K562 (cell line): ENCODE results near the gene MORC4. TPM values are rescaled to one million over a fixed set of nuclear protein-coding genes. Genes with fewer than 3 reads are reported as not detected.

ENCODE experiments used
- ATAC-seq: fragments of 200-7000 bp; cut with Tn5 transposase; 3 replicates; pipeline ENCODE4 v1.9.1; 2020; ENCODE audit warnings: moderate library complexity
- BruUV-seq: library from RNA; stranded (reverse); fragments of 400-500 nt; replicated peaks from 2 replicates; lab custom pipeline; 2021; lab: Mats Ljungman, UMichigan
- CTCF ChIA-PET: fragments of 300-600 bp; formaldehyde crosslinking; extraction: SDS; loops from one replicate; lab custom pipeline; 2021; ENCODE audit warnings: low intra/inter-chr PET ratio; lab: Yijun Ruan, JAX
- POLR2A ChIA-PET: fragments of 300-600, 350-650 bp; sonication (Branson Sonifier 250); formaldehyde crosslinking; extraction: SDS; loops from one replicate; lab custom pipeline; 2021; ENCODE audit warnings: antibody characterized with exemption, inconsistent platforms; lab: Yijun Ruan, JAX
- DNase-seq, 4 experiments: peaks; one replicate each; pipeline versions ENCODE4 v3.0.0 to v3.0.0-alpha.2; 2011 to 2018; ENCODE audit warnings: low spot score in 3 of 4, mixed read lengths in 3 of 4; ENCODE audit errors: extremely low read depth in 1 of 4
- FAIRE-seq: peaks from 2 replicates; lab custom pipeline; 2011; peaks lifted over from hg19 to GRCh38; lab: Jason Lieb, UNC
- H2AFZ ChIP-seq: 2 replicates; pipeline ENCODE4 v1.6.0; 2011; ENCODE audit warnings: low read depth, low read length, control low read depth, inconsistent platforms
- H3K27ac ChIP-seq: fragments of 200-600 bp; 3 replicates; pipeline ENCODE4 v1.8.0; 2011; ENCODE audit warnings: low read depth, mild to moderate bottlenecking, control low read depth, inconsistent platforms, low read length, moderate library complexity, mixed read lengths; ENCODE audit errors: extremely low read depth
- H3K27me3 ChIP-seq, 2 experiments: fragments of 300-600 bp in 1 of 2; 2 replicates in 1 of 2; 3 replicates in 1 of 2; pipeline versions ENCODE4 v1.6.0 to v1.8.0; 2011; ENCODE audit warnings: inconsistent platforms in 2 of 2, low read length in 2 of 2, mild to moderate bottlenecking in 1 of 2, mixed read lengths in 1 of 2, moderate library complexity in 1 of 2; ENCODE audit not compliant: control insufficient read depth in 2 of 2, insufficient read depth in 2 of 2
- H3K36me3 ChIP-seq: fragments of 300-600 bp; 3 replicates; pipeline ENCODE4 v1.8.0; 2011; ENCODE audit warnings: mild to moderate bottlenecking, low read length, inconsistent platforms; ENCODE audit not compliant: control insufficient read depth, insufficient read depth
- H3K4me1 ChIP-seq, 2 experiments: fragments of 200-600 bp in 1 of 2; replicated peaks in 1 of 2; 2 replicates in 1 of 2; 3 replicates in 1 of 2; pipeline versions ENCODE4 v1.5.1 to v1.8.0; 2011; ENCODE audit warnings: inconsistent platforms in 2 of 2, low read length in 2 of 2, mild to moderate bottlenecking in 1 of 2, mixed read lengths in 1 of 2, moderate library complexity in 1 of 2; ENCODE audit not compliant: control insufficient read depth in 2 of 2, insufficient read depth in 2 of 2
- H3K4me2 ChIP-seq: 2 replicates; pipeline ENCODE4 v1.6.1; 2011; ENCODE audit warnings: low read length, control low read depth, inconsistent platforms, mixed read lengths; ENCODE audit not compliant: insufficient read depth
- H3K4me3 ChIP-seq: fragments of 200-600 bp; sonication (generic), shearing (Covaris generic); 2 replicates; pipeline ENCODE4 v1.5.1; 2016; ENCODE audit warnings: control low read depth, inconsistent platforms
- H3K79me2 ChIP-seq: fragments of 200-600 bp; 3 replicates; pipeline ENCODE4 v1.8.0; 2011; ENCODE audit warnings: low read length, inconsistent platforms; ENCODE audit not compliant: control insufficient read depth, insufficient read depth
- H3K9ac ChIP-seq, 2 experiments: 2 replicates each; pipeline versions ENCODE4 v1.6.0 to v1.6.1; 2011; ENCODE audit warnings: low read depth in 2 of 2, low read length in 2 of 2, control low read depth in 1 of 2, inconsistent platforms in 1 of 2, mild to moderate bottlenecking in 1 of 2, mixed read lengths in 1 of 2; ENCODE audit not compliant: insufficient read depth in 1 of 2
- H3K9me1 ChIP-seq: one replicate; pipeline ENCODE4 v1.6.0; 2011; ENCODE audit warnings: inconsistent platforms, mild to moderate bottlenecking, low read length, moderate library complexity; ENCODE audit not compliant: control insufficient read depth, insufficient read depth
- H3K9me3 ChIP-seq: replicated peaks from 2 replicates; pipeline ENCODE4 v1.5.1; 2011; ENCODE audit warnings: low read depth, low read length, inconsistent platforms; ENCODE audit not compliant: control insufficient read depth, insufficient read depth
- H4K20me1 ChIP-seq: replicated peaks from 2 replicates; pipeline ENCODE4 v1.6.1; 2011; ENCODE audit warnings: low read length, inconsistent platforms, mixed read lengths; ENCODE audit not compliant: control insufficient read depth, insufficient read depth
- BRD9 ChIP-seq: fragments of 450-650 bp; IDR thresholded peaks from 2 replicates; pipeline ENCODE4 v1.6.1; 2018; ENCODE audit warnings: low read depth; ENCODE audit not compliant: partially characterized antibody
- DPF2 ChIP-seq: fragments of 450-650 bp; IDR thresholded peaks from 2 replicates; pipeline ENCODE4 v1.6.1; 2016
- HMGXB4 ChIP-seq: sonication (generic); formaldehyde crosslinking; IDR thresholded peaks from 2 replicates; pipeline ENCODE4 v1.8.1; 2023; ENCODE audit warnings: mild to moderate bottlenecking, missing genetic modification reagents
- LEF1 ChIP-seq: fragments of 450-650 bp; IDR thresholded peaks from 2 replicates; pipeline ENCODE4 v1.6.1; 2016; ENCODE audit warnings: mild to moderate bottlenecking
- NCOA4 ChIP-seq: fragments of 450-650 bp; IDR thresholded peaks from 2 replicates; pipeline ENCODE4 v1.6.1; 2018; ENCODE audit warnings: mild to moderate bottlenecking; ENCODE audit not compliant: partially characterized antibody
- PATZ1 ChIP-seq: fragments of 250-450 bp; sonication (Bioruptor Pico); IDR thresholded peaks from 2 replicates; pipeline ENCODE4 v1.5.0; 2020; ENCODE audit warnings: mild to moderate bottlenecking, borderline replicate concordance
- RAD51 ChIP-seq: fragments of 450-650 bp; IDR thresholded peaks from 2 replicates; pipeline ENCODE4 v1.7.1; 2016; ENCODE audit warnings: low read depth, mild to moderate bottlenecking, borderline replicate concordance
- RBM25 ChIP-seq: fragments of 200-400 bp; formaldehyde crosslinking; IDR thresholded peaks from 2 replicates; pipeline ENCODE4 v1.6.1; 2018; ENCODE audit warnings: low read length, low read depth, moderate library complexity; ENCODE audit not compliant: severe bottlenecking
- RFX5 ChIP-seq: IDR thresholded peaks from 2 replicates; pipeline ENCODE4 v1.6.1; 2011; ENCODE audit warnings: low read depth, mild to moderate bottlenecking, improper control_type of control experiment, low read length
- SAFB ChIP-seq: fragments of 200-400 bp; formaldehyde crosslinking; IDR thresholded peaks from 2 replicates; pipeline ENCODE4 v1.6.1; 2017; ENCODE audit warnings: low read depth, low read length, borderline replicate concordance
- SREBF2 ChIP-seq: sonication (generic); formaldehyde crosslinking; IDR thresholded peaks from 2 replicates; pipeline ENCODE4 v1.4.0; 2020; ENCODE audit warnings: mild to moderate bottlenecking, missing genetic modification reagents
- TAL1 ChIP-seq: fragments of 450-650 bp; IDR thresholded peaks from 2 replicates; pipeline ENCODE4 v1.6.1; 2016; ENCODE audit warnings: mild to moderate bottlenecking
- THAP12 ChIP-seq: fragments of 250-450 bp; sonication (Bioruptor Pico); IDR thresholded peaks from 2 replicates; pipeline ENCODE4 v1.9.0; 2021; ENCODE audit warnings: mild to moderate bottlenecking, inconsistent platforms
- ZFP91 ChIP-seq: sonication (generic); formaldehyde crosslinking; IDR thresholded peaks from 2 replicates; pipeline ENCODE4 v1.8.0; 2022; ENCODE audit warnings: mild to moderate bottlenecking, missing genetic modification reagents
- ZKSCAN1 ChIP-seq: fragments of 150-350 bp; IDR thresholded peaks from 2 replicates; pipeline ENCODE4 v1.6.1; 2016; ENCODE audit warnings: low read depth, low read length
- ZNF224 ChIP-seq: sonication (generic); formaldehyde crosslinking; IDR thresholded peaks from 2 replicates; pipeline ENCODE4 v1.8.0; 2022; ENCODE audit warnings: mild to moderate bottlenecking, missing genetic modification reagents
- ZNF644 ChIP-seq: fragments of 200-800 bp; sonication (Bioruptor generic); IDR thresholded peaks from 2 replicates; pipeline ENCODE4 v1.6.1; 2016; ENCODE audit warnings: low read depth, missing genetic modification characterization, missing compliant biosample characterization
- WGBS: fragments of 100-300 bp; shearing (Covaris generic); methylation state at CpG from one replicate; pipeline ENCODE4 v1.1.6; 2016; ENCODE audit warnings: low coverage, mixed read lengths; ENCODE audit not compliant: insufficient coverage; ENCODE audit errors: missing lambda C conversion rate; 5-methylcytosine and 5-hydroxymethylcytosine counted together
- in situ Hi-C: fragments of 300-500 bp; cut with MboI; formaldehyde crosslinking; loops from 4 replicates; pipeline ENCODE4 v1.15.0; 2018; ENCODE audit warnings: inconsistent platforms, mixed read lengths
- intact Hi-C: fragments of 100-400 bp; cut with micrococcal nuclease; formaldehyde crosslinking; loops from 2 replicates; pipeline ENCODE4 v1.14.2; 2022
- polyA plus RNA-seq, 8 experiments: library from polyadenylated mRNA; depleted of rRNA in 4 of 8; stranded (reverse) in 5 of 8; unstranded in 3 of 8; fragments of >200 nt; fragmentation: Nextera tagmentation in 2 of 8; fragmentation: Illumina TruSeq in 1 of 8; extraction: Ambion mirVana in 2 of 8; extraction: Trizol in 1 of 8; gene quantifications; 2 replicates each; pipeline versions ENCODE4 v1.2.1 to v1.2.3, GENCODE V29; 2011 to 2014; ENCODE audit warnings: inconsistent platforms in 1 of 8, missing spikeins in 1 of 8
- total RNA-seq, 7 experiments: library from RNA; depleted of rRNA in 6 of 7; stranded (reverse); fragments of >200 nt in 6 of 7; fragmentation: Illumina TruSeq in 2 of 7; extraction: Trizol in 2 of 7; gene quantifications; 2 replicates each; pipeline versions ENCODE4 v1.2.1 to v1.2.3, GENCODE V29; 2011 to 2021; ENCODE audit warnings: low replicate concordance in 1 of 7

MORC4 gene
- total and polyA plus RNA-seq, 9 of the 15 experiments (the other 6 are each of a cell fraction or from before 2014, with no cell fraction given) = 0.04 to 0.53 (median 0.18) TPM

- Histone ChIP-seq H3K27ac (no peak overlapping the region), H3K4me2 (no peak overlapping the region), H3K4me1 (no peaks in the 10 kb centered on the region), H3K9ac (no peak overlapping the region), H3K9me1 (no peaks in the 10 kb centered on the region), H3K36me3 (no peaks in the 10 kb centered on the region), H3K4me3 (no peak overlapping the region), H2AFZ (no peak overlapping the region), H3K79me2 (no peaks in the 10 kb centered on the region), H4K20me1 (no peaks in the 10 kb centered on the region), H3K27me3 (no peaks in the 10 kb centered on the region), H3K9me3 (no peaks in the 10 kb centered on the region)
- DNase-seq (no peak), ATAC-seq (no peak), FAIRE-seq (no peak)
- no TSS peak for BruUV-seq
- ChIA-PET CTCF (no interaction called here), POLR2A (no interaction called here)
- in situ Hi-C loops (no loop called here), intact Hi-C loops (no loop called here)
- 0% methylated on average over 1 of the region's 1 CpG for WGBS
- TF ChIP-seq NCOA4 (no peak), SREBF2 (no peak), ZNF644 (tag) (no peak), LEF1 (no peak), PATZ1 (CRISPR knock-in tag) (no peak), ZKSCAN1 (no peak), BRD9 (no peak), ZFP91 (CRISPR knock-in tag) (no peak), THAP12 (CRISPR knock-in tag) (no peak), HMGXB4 (no peak), DPF2 (no peak), SAFB (no peak), RFX5 (no peak), TAL1 (no peak), RAD51 (no peak), ZNF224 (CRISPR knock-in tag) (no peak), RBM25 (no peak)
These were observed 47.6 kb upstream of the MORC4 start for GRCh38 chrX:107047622-107048021.
